ENCODE results near the gene ECHDC3.
"Not testable (repeated sequence)": the region's sequence is repeated elsewhere in the genome, so short reads cannot be mapped to it uniquely, and the experiment has no call there.

ECHDC3 gene

GRCh38 chr10:11742009-11742778, at the start of gene ECHDC3:
ECHDC3 (plus strand) TSS chr10:11742382; CDS start chr10:11742577, 195 bp downstream.
- peak; percentile 25 to 34 for DNase-seq (ENCODE audit: low read depth in 2 of 2)

GRCh38 chr10:11693376-11693775, 48.8 kb upstream of the ECHDC3 start:
- DNase-seq (ENCODE audit: low read depth in 2 of 2) = no peak

- DNase-seq (ENCODE audit: low read depth in 2 of 2) = no peak
These were observed 46.4 kb upstream of the ECHDC3 start for GRCh38 chr10:11695779-11696178.

- DNase-seq (ENCODE audit: low read depth in 2 of 2) = no peak
These were observed 44.3 kb upstream of the ECHDC3 start for GRCh38 chr10:11697718-11698527.

- DNase-seq (ENCODE audit: low read depth in 2 of 2) = no peak
These were observed 43.3 kb upstream of the ECHDC3 start for GRCh38 chr10:11698691-11699549.

GRCh38 chr10:11699550-11700097, 42.6 kb upstream of the ECHDC3 start:
- no peak for DNase-seq (ENCODE audit: low read depth in 2 of 2)

GRCh38 chr10:11700539-11700938, 41.6 kb upstream of the ECHDC3 start:
- DNase-seq (ENCODE audit: low read depth in 2 of 2) = no peak

GRCh38 chr10:11701451-11702095, 40.6 kb upstream of the ECHDC3 start:
- no peak for DNase-seq (ENCODE audit: low read depth in 2 of 2)

GRCh38 chr10:11702264-11702663, 39.9 kb upstream of the ECHDC3 start:
- no peak for DNase-seq (ENCODE audit: low read depth in 2 of 2)

- DNase-seq (ENCODE audit: low read depth in 2 of 2) = no peak
These were observed 38.1 kb upstream of the ECHDC3 start for GRCh38 chr10:11704092-11704491.

GRCh38 chr10:11705722-11706121, 36.5 kb upstream of the ECHDC3 start:
- DNase-seq (ENCODE audit: low read depth in 2 of 2) = no peak

- DNase-seq (ENCODE audit: low read depth in 2 of 2) = no peak
These were observed 35.2 kb upstream of the ECHDC3 start for GRCh38 chr10:11706895-11707567.

GRCh38 chr10:11707624-11708350, 34.4 kb upstream of the ECHDC3 start:
- DNase-seq (ENCODE audit: low read depth in 2 of 2) = no peak

GRCh38 chr10:11708801-11709200, 33.4 kb upstream of the ECHDC3 start:
- DNase-seq (ENCODE audit: low read depth in 2 of 2) = not testable (repeated sequence)

- no peak for DNase-seq (ENCODE audit: low read depth in 2 of 2)
These were observed 29.4 kb upstream of the ECHDC3 start for GRCh38 chr10:11712744-11713143.

- DNase-seq (ENCODE audit: low read depth in 2 of 2) = no peak
These were observed 28.9 kb upstream of the ECHDC3 start for GRCh38 chr10:11713186-11713743.

GRCh38 chr10:11713963-11714362, 28.2 kb upstream of the ECHDC3 start:
- DNase-seq (ENCODE audit: low read depth in 2 of 2) = no peak

- no peak for DNase-seq (ENCODE audit: low read depth in 2 of 2)
These were observed 27.3 kb upstream of the ECHDC3 start for GRCh38 chr10:11714750-11715365.

GRCh38 chr10:11715815-11716494, 26.2 kb upstream of the ECHDC3 start:
- no peak for DNase-seq (ENCODE audit: low read depth in 2 of 2)

All from stimulated activated CD4-positive, alpha-beta T cell treated with anti-CD3 and anti-CD28 coated beads, Interleukin-12 subunit alpha, Interleukin-12 subunit beta, amount 100 ng/mL, for 24 hours (primary cell).